K562 (cell line): Measurements from ENCODE around the gene HDAC7. TPM values are rescaled to one million over a fixed set of nuclear protein-coding genes. Genes with fewer than 3 reads are reported as not detected.

ENCODE experiments used
- ATAC-seq: fragments of 200-7000 bp; cut with Tn5 transposase; 3 replicates; pipeline ENCODE4 v1.9.1; 2020; ENCODE audit warnings: moderate library complexity
- BruUV-seq: library from RNA; stranded (reverse); fragments of 400-500 nt; replicated peaks from 2 replicates; lab custom pipeline; 2021; lab: Mats Ljungman, UMichigan
- CTCF ChIA-PET: fragments of 300-600 bp; formaldehyde crosslinking; extraction: SDS; loops from one replicate; lab custom pipeline; 2021; ENCODE audit warnings: low intra/inter-chr PET ratio; lab: Yijun Ruan, JAX
- POLR2A ChIA-PET: fragments of 300-600, 350-650 bp; sonication (Branson Sonifier 250); formaldehyde crosslinking; extraction: SDS; loops from one replicate; lab custom pipeline; 2021; ENCODE audit warnings: antibody characterized with exemption, inconsistent platforms; lab: Yijun Ruan, JAX
- DNase-seq, 4 experiments: peaks; one replicate each; pipeline versions ENCODE4 v3.0.0 to v3.0.0-alpha.2; 2011 to 2018; ENCODE audit warnings: low spot score in 3 of 4, mixed read lengths in 3 of 4; ENCODE audit errors: extremely low read depth in 1 of 4
- FAIRE-seq: peaks from 2 replicates; lab custom pipeline; 2011; peaks lifted over from hg19 to GRCh38; lab: Jason Lieb, UNC
- H2AFZ ChIP-seq: 2 replicates; pipeline ENCODE4 v1.6.0; 2011; ENCODE audit warnings: low read depth, low read length, control low read depth, inconsistent platforms
- H3K27ac ChIP-seq: fragments of 200-600 bp; 3 replicates; pipeline ENCODE4 v1.8.0; 2011; ENCODE audit warnings: low read depth, mild to moderate bottlenecking, control low read depth, inconsistent platforms, low read length, moderate library complexity, mixed read lengths; ENCODE audit errors: extremely low read depth
- H3K27me3 ChIP-seq, 2 experiments: fragments of 300-600 bp in 1 of 2; 2 replicates in 1 of 2; 3 replicates in 1 of 2; pipeline versions ENCODE4 v1.6.0 to v1.8.0; 2011; ENCODE audit warnings: inconsistent platforms in 2 of 2, low read length in 2 of 2, mild to moderate bottlenecking in 1 of 2, mixed read lengths in 1 of 2, moderate library complexity in 1 of 2; ENCODE audit not compliant: control insufficient read depth in 2 of 2, insufficient read depth in 2 of 2
- H3K36me3 ChIP-seq: fragments of 300-600 bp; 3 replicates; pipeline ENCODE4 v1.8.0; 2011; ENCODE audit warnings: mild to moderate bottlenecking, low read length, inconsistent platforms; ENCODE audit not compliant: control insufficient read depth, insufficient read depth
- H3K4me1 ChIP-seq, 2 experiments: fragments of 200-600 bp in 1 of 2; replicated peaks in 1 of 2; 2 replicates in 1 of 2; 3 replicates in 1 of 2; pipeline versions ENCODE4 v1.5.1 to v1.8.0; 2011; ENCODE audit warnings: inconsistent platforms in 2 of 2, low read length in 2 of 2, mild to moderate bottlenecking in 1 of 2, mixed read lengths in 1 of 2, moderate library complexity in 1 of 2; ENCODE audit not compliant: control insufficient read depth in 2 of 2, insufficient read depth in 2 of 2
- H3K4me2 ChIP-seq: 2 replicates; pipeline ENCODE4 v1.6.1; 2011; ENCODE audit warnings: low read length, control low read depth, inconsistent platforms, mixed read lengths; ENCODE audit not compliant: insufficient read depth
- H3K4me3 ChIP-seq: fragments of 200-600 bp; sonication (generic), shearing (Covaris generic); 2 replicates; pipeline ENCODE4 v1.5.1; 2016; ENCODE audit warnings: control low read depth, inconsistent platforms
- H3K79me2 ChIP-seq: fragments of 200-600 bp; 3 replicates; pipeline ENCODE4 v1.8.0; 2011; ENCODE audit warnings: low read length, inconsistent platforms; ENCODE audit not compliant: control insufficient read depth, insufficient read depth
- H3K9ac ChIP-seq, 2 experiments: 2 replicates each; pipeline versions ENCODE4 v1.6.0 to v1.6.1; 2011; ENCODE audit warnings: low read depth in 2 of 2, low read length in 2 of 2, control low read depth in 1 of 2, inconsistent platforms in 1 of 2, mild to moderate bottlenecking in 1 of 2, mixed read lengths in 1 of 2; ENCODE audit not compliant: insufficient read depth in 1 of 2
- H3K9me1 ChIP-seq: one replicate; pipeline ENCODE4 v1.6.0; 2011; ENCODE audit warnings: inconsistent platforms, mild to moderate bottlenecking, low read length, moderate library complexity; ENCODE audit not compliant: control insufficient read depth, insufficient read depth
- H3K9me3 ChIP-seq: replicated peaks from 2 replicates; pipeline ENCODE4 v1.5.1; 2011; ENCODE audit warnings: low read depth, low read length, inconsistent platforms; ENCODE audit not compliant: control insufficient read depth, insufficient read depth
- H4K20me1 ChIP-seq: replicated peaks from 2 replicates; pipeline ENCODE4 v1.6.1; 2011; ENCODE audit warnings: low read length, inconsistent platforms, mixed read lengths; ENCODE audit not compliant: control insufficient read depth, insufficient read depth
- CEBPB ChIP-seq: fragments of 450-650 bp; IDR thresholded peaks from 2 replicates; pipeline ENCODE4 v1.6.1; 2016; ENCODE audit warnings: missing genetic modification characterization, missing compliant biosample characterization
- CEBPG ChIP-seq, 3 experiments: fragments of 200-800 bp in 1 of 3; sonication (Bioruptor generic) in 1 of 3; sonication (generic) in 1 of 3; formaldehyde crosslinking in 1 of 3; IDR thresholded peaks in 2 of 3; conservative IDR thresholded peaks in 1 of 3; 2 replicates each; pipeline versions ENCODE4 v1.6.1 to v1.8.0; 2016 to 2022; ENCODE audit warnings: missing compliant biosample characterization in 2 of 3, missing genetic modification characterization in 2 of 3, mild to moderate bottlenecking in 1 of 3, missing genetic modification reagents in 1 of 3
- CUX1 ChIP-seq: fragments of 200-800 bp; sonication (Bioruptor generic); IDR thresholded peaks from 2 replicates; pipeline ENCODE4 v1.6.1; 2016; ENCODE audit warnings: missing genetic modification characterization, missing compliant biosample characterization
- ESRRA ChIP-seq: fragments of 450-650 bp; IDR thresholded peaks from 2 replicates; pipeline ENCODE4 v1.6.1; 2014; ENCODE audit warnings: low read depth, mild to moderate bottlenecking, moderate library complexity, borderline replicate concordance
- WGBS: fragments of 100-300 bp; shearing (Covaris generic); methylation state at CpG from one replicate; pipeline ENCODE4 v1.1.6; 2016; ENCODE audit warnings: low coverage, mixed read lengths; ENCODE audit not compliant: insufficient coverage; ENCODE audit errors: missing lambda C conversion rate; 5-methylcytosine and 5-hydroxymethylcytosine counted together
- in situ Hi-C: fragments of 300-500 bp; cut with MboI; formaldehyde crosslinking; loops from 4 replicates; pipeline ENCODE4 v1.15.0; 2018; ENCODE audit warnings: inconsistent platforms, mixed read lengths
- intact Hi-C: fragments of 100-400 bp; cut with micrococcal nuclease; formaldehyde crosslinking; loops from 2 replicates; pipeline ENCODE4 v1.14.2; 2022
- polyA plus RNA-seq, 8 experiments: library from polyadenylated mRNA; depleted of rRNA in 4 of 8; stranded (reverse) in 5 of 8; unstranded in 3 of 8; fragments of >200 nt; fragmentation: Nextera tagmentation in 2 of 8; fragmentation: Illumina TruSeq in 1 of 8; extraction: Ambion mirVana in 2 of 8; extraction: Trizol in 1 of 8; gene quantifications; 2 replicates each; pipeline versions ENCODE4 v1.2.1 to v1.2.3, GENCODE V29; 2011 to 2014; ENCODE audit warnings: inconsistent platforms in 1 of 8, missing spikeins in 1 of 8
- total RNA-seq, 7 experiments: library from RNA; depleted of rRNA in 6 of 7; stranded (reverse); fragments of >200 nt in 6 of 7; fragmentation: Illumina TruSeq in 2 of 7; extraction: Trizol in 2 of 7; gene quantifications; 2 replicates each; pipeline versions ENCODE4 v1.2.1 to v1.2.3, GENCODE V29; 2011 to 2021; ENCODE audit warnings: low replicate concordance in 1 of 7

HDAC7 gene
- total and polyA plus RNA-seq, 9 of the 15 experiments (the other 6 are each of a cell fraction or from before 2014, with no cell fraction given): 2.5 to 129 (median 31.1) TPM

- DNase-seq: no peak
- intact Hi-C loops: no loop called here
- 15% methylated on average over 10 of the region's 10 CpGs for WGBS
- no peak overlapping the region for H2AFZ ChIP-seq
- H3K4me2 ChIP-seq: no peak overlapping the region
- POLR2A ChIA-PET: interaction anchor here (0.6 kb wide), 1 partner anchor 27 kb away, joined by 3 read pairs; no protein-coding TSS in a partner anchor
- CTCF ChIA-PET: no interaction called here
- no peak for FAIRE-seq
- no peak overlapping the region for H3K4me3 ChIP-seq
- H4K20me1 ChIP-seq: no peaks in the 10 kb centered on the region; the same call in 1 of the 2 replicates
- no TSS peak for BruUV-seq
- H3K79me2 ChIP-seq: no peaks in the 10 kb centered on the region
- in situ Hi-C loops: no loop called here
- ATAC-seq: no peak
- H3K36me3 ChIP-seq: no peaks in the 10 kb centered on the region
- no peaks in the 10 kb centered on the region for H3K9me3 ChIP-seq
- peaks cover 6 to 30% of the 10 kb centered on the region in 2 experiments; a peak in 2 of 5 replicates for H3K4me1 ChIP-seq
- peak; percentile 51; the same call in 1 of the 2 replicates for TF ChIP-seq CEBPB (tag)
- peak; percentile 58; the same call in 1 of the 2 replicates for TF ChIP-seq ESRRA
- TF ChIP-seq CEBPG (CRISPR knock-in tag; IDR thresholded peaks at IDR 0.05): 0 out of 2 replicates have a peak, but pooled peaks have one; percentile 38
- TF ChIP-seq CEBPG (tag; conservative IDR thresholded peaks at IDR 0.05 in 1 of 2, IDR thresholded peaks at IDR 0.05 in 1 of 2): no peak
- no peak for TF ChIP-seq CUX1 (CRISPR knock-in tag)
- H3K27ac ChIP-seq: no peak overlapping the region
- H3K27me3 ChIP-seq: peaks cover 27 to 49% of the 10 kb centered on the region in 2 experiments
- no peak overlapping the region; a peak in 1 of 4 replicates for H3K9ac ChIP-seq
- no peaks in the 10 kb centered on the region for H3K9me1 ChIP-seq
Measured at GRCh38 chr12:47750229-47750798, 69.4 kb downstream of the HDAC7 start.
